Measurements from ENCODE around the gene RIPPLY1. TPM values are rescaled to one million over a fixed set of nuclear protein-coding genes. Genes with fewer than 3 reads are reported as not detected.
A peak's percentile ranks its signal among the peaks of the same experiment; 100 is the strongest.

RIPPLY1 gene
- total RNA-seq, 6 experiments from 2014 or later: not detected

- Mint-ChIP-seq H3K27me3 (ENCODE audit: insufficient read depth) (peaks cover 2% of the 10 kb centered on the region), H3K4me3 (no peak overlapping the region), H3K4me1 (ENCODE audit: low read depth) (peaks cover 18% of the 10 kb centered on the region), H3K36me3 (ENCODE audit: low read depth) (no peaks in the 10 kb centered on the region), H3K27ac (no peak overlapping the region; the same call in 1 of the 2 replicates), H3K9me3 (no peaks in the 10 kb centered on the region)
- DNase-seq: peak; percentile 34
- TF ChIP-seq CTCF (IDR thresholded peaks at IDR 0.05): no peak
Observed at GRCh38 chrX:106917830-106918500, 14.8 kb upstream of the RIPPLY1 start.

GRCh38 chrX:106912864-106913263 is 9.7 kb upstream of the RIPPLY1 start:
- no peaks in the 10 kb centered on the region for H3K9me3 Mint-ChIP-seq
- H3K27me3 Mint-ChIP-seq (ENCODE audit: insufficient read depth): peaks cover 7% of the 10 kb centered on the region
- no peaks in the 10 kb centered on the region; the same call in 1 of the 2 replicates for H3K36me3 Mint-ChIP-seq (ENCODE audit: low read depth)
- peak; percentile 8 for DNase-seq
- no peak overlapping the region for H3K4me3 Mint-ChIP-seq
- H3K4me1 Mint-ChIP-seq (ENCODE audit: low read depth): peaks cover 10% of the 10 kb centered on the region
- no peak overlapping the region for H3K27ac Mint-ChIP-seq
- TF ChIP-seq CTCF (IDR thresholded peaks at IDR 0.05): no peak

GRCh38 chrX:106906361-106906760 is 3.2 kb upstream of the RIPPLY1 start:
- Mint-ChIP-seq H3K4me1 (ENCODE audit: low read depth) (no peaks in the 10 kb centered on the region), H3K9me3 (no peaks in the 10 kb centered on the region), H3K36me3 (ENCODE audit: low read depth) (no peaks in the 10 kb centered on the region; the same call in 1 of the 2 replicates), H3K27ac (no peak overlapping the region), H3K4me3 (no peak overlapping the region), H3K27me3 (ENCODE audit: insufficient read depth) (peaks cover 6% of the 10 kb centered on the region)
- no peak for DNase-seq
- no peak for TF ChIP-seq CTCF (IDR thresholded peaks at IDR 0.05)

GRCh38 chrX:106905064-106905708 is 2.0 kb upstream of the RIPPLY1 start:
- Mint-ChIP-seq H3K4me1 (ENCODE audit: low read depth) (peaks cover 3% of the 10 kb centered on the region), H3K27me3 (ENCODE audit: insufficient read depth) (peaks cover 6% of the 10 kb centered on the region), H3K9me3 (no peaks in the 10 kb centered on the region), H3K27ac (no peak overlapping the region), H3K36me3 (ENCODE audit: low read depth) (no peaks in the 10 kb centered on the region; the same call in 1 of the 2 replicates), H3K4me3 (no peak overlapping the region)
- TF ChIP-seq CTCF (IDR thresholded peaks at IDR 0.05): no peak
- DNase-seq: no peak

DNA sequence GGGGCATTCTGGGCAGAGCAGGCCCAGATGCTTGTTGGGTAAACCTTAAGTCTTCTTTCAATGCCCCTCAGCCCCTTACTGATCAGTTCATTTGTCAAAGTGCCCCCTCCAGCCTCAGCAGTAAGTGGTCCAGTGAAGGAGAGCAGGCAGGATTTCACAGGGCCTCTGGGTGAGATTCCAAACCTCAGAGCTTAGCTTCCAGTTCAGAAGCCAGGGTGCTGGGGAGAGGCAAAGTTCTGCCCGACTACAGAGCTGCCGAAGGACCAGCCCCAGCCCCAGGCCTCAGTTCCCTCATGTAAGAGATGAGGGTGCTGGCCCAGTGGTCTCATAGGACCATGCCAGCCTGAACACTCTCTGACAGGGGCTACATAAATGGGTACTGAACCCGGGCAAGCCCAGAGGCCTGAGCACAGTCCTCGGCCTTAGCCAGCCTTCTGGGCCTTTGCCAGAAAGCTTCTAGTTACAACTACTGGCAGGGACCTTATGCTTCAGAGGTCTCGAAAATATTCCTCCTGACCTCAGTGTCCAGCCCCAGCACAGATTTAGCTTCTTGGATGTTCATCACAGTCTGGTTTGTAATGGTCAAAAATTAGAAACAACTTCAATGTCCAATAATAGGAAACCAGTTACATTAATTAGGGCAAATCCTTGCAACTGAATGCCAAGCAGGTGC is 851 bp upstream of the RIPPLY1 start:
- Mint-ChIP-seq H3K4me3 (no peak overlapping the region), H3K9me3 (no peaks in the 10 kb centered on the region), H3K36me3 (ENCODE audit: low read depth) (no peaks in the 10 kb centered on the region; the same call in 1 of the 2 replicates), H3K4me1 (ENCODE audit: low read depth) (peaks cover 14% of the 10 kb centered on the region), H3K27ac (no peak overlapping the region), H3K27me3 (ENCODE audit: insufficient read depth) (peaks cover 3% of the 10 kb centered on the region)
- no peak for TF ChIP-seq CTCF (IDR thresholded peaks at IDR 0.05)
- no peak for DNase-seq

Data from HFFc6 (cell line).